IMR-90 (cell line): ENCODE results near the gene TIAM2. TPM values are rescaled to one million over a fixed set of nuclear protein-coding genes. Genes with fewer than 3 reads are reported as not detected.

ENCODE experiments used
- ATAC-seq: fragments of 200-7000 bp; cut with Tn5 transposase; 2 replicates; pipeline ENCODE4 v1.9.1; 2020; ENCODE audit warnings: low read depth, mild to moderate bottlenecking, moderate library complexity
- BruUV-seq: library from RNA; stranded (reverse); fragments of 400-500 nt; replicated peaks from 2 replicates; lab custom pipeline; 2021; lab: Mats Ljungman, UMichigan
- CTCF ChIA-PET: fragments of 300-600 bp; formaldehyde crosslinking; extraction: SDS; loops from one replicate; lab custom pipeline; 2021; ENCODE audit warnings: antibody characterized with exemption; lab: Yijun Ruan, JAX
- POLR2A ChIA-PET: fragments of 300-600 bp; sonication (Branson Sonifier 250); formaldehyde crosslinking; loops from one replicate; lab custom pipeline; 2022; ENCODE audit warnings: antibody characterized with exemption; ENCODE audit not compliant: unreplicated experiment; lab: Charles Lee
- DNase-seq: peaks from one replicate; pipeline ENCODE4 v3.0.0; 2013
- H2AFZ ChIP-seq: replicated peaks from 2 replicates; pipeline ENCODE3; 2013; ENCODE audit warnings: low read length, mild to moderate bottlenecking; ENCODE audit not compliant: poor library complexity
- H2AK5ac ChIP-seq: 2 replicates; pipeline ENCODE4 v1.6.1; 2013; ENCODE audit warnings: low read depth, low read length, inconsistent platforms
- H2AK9ac ChIP-seq: replicated peaks from 2 replicates; pipeline ENCODE3; 2013; ENCODE audit warnings: mild to moderate bottlenecking, low read depth, low read length, moderate library complexity; ENCODE audit not compliant: poor library complexity
- H2BK120ac ChIP-seq: 2 replicates; pipeline ENCODE4 v1.6.1; 2013; ENCODE audit warnings: low read depth, low read length, inconsistent platforms
- H2BK15ac ChIP-seq: 3 replicates; pipeline ENCODE4 v1.6.1; 2013; ENCODE audit warnings: low read depth, low read length, inconsistent platforms
- H2BK20ac ChIP-seq: 2 replicates; pipeline ENCODE4 v1.6.1; 2013; ENCODE audit warnings: low read depth, mild to moderate bottlenecking, inconsistent platforms, low read length, moderate library complexity
- H2BK5ac ChIP-seq: 2 replicates; pipeline ENCODE4 v1.6.1; 2013; ENCODE audit warnings: mild to moderate bottlenecking, low read depth, low read length, inconsistent platforms; ENCODE audit not compliant: poor library complexity, severe bottlenecking
- H3K14ac ChIP-seq: replicated peaks from 2 replicates; pipeline ENCODE4 v1.6.1; 2013; ENCODE audit warnings: low read depth, low read length, inconsistent platforms
- H3K18ac ChIP-seq: 2 replicates; pipeline ENCODE4 v1.6.1; 2013; ENCODE audit warnings: low read depth, low read length, control low read depth
- H3K23ac ChIP-seq: 2 replicates; pipeline ENCODE4 v1.6.1; 2013; ENCODE audit warnings: low read depth, low read length, inconsistent platforms
- H3K27ac ChIP-seq: 2 replicates; pipeline ENCODE4 v1.5.1; 2013; ENCODE audit warnings: mild to moderate bottlenecking, control low read depth, low read length; ENCODE audit not compliant: insufficient read depth
- H3K27me3 ChIP-seq: 2 replicates; pipeline ENCODE4 v1.6.1; 2013; ENCODE audit warnings: low read length; ENCODE audit not compliant: control insufficient read depth, insufficient read depth
- H3K36me3 ChIP-seq: 2 replicates; pipeline ENCODE4 v1.6.1; 2013; ENCODE audit warnings: low read length, mixed read lengths; ENCODE audit not compliant: control insufficient read depth, insufficient read depth
- H3K4ac ChIP-seq: 2 replicates; pipeline ENCODE4 v1.6.1; 2013; ENCODE audit warnings: low read depth, low read length, inconsistent platforms
- H3K4me1 ChIP-seq: 2 replicates; pipeline ENCODE4 v1.6.1; 2013; ENCODE audit warnings: low read length, mixed read lengths; ENCODE audit not compliant: control insufficient read depth, insufficient read depth
- H3K4me2 ChIP-seq: 2 replicates; pipeline ENCODE4 v1.6.1; 2013; ENCODE audit warnings: low read depth, mild to moderate bottlenecking, control low read depth, low read length, moderate library complexity
- H3K4me3 ChIP-seq: 2 replicates; pipeline ENCODE4 v1.5.1; 2013; ENCODE audit warnings: low read depth, mild to moderate bottlenecking, control low read depth, low read length, moderate library complexity; ENCODE audit not compliant: insufficient read depth
- H3K56ac ChIP-seq: 2 replicates; pipeline ENCODE4 v1.6.1; 2013; ENCODE audit warnings: low read length, inconsistent platforms; ENCODE audit not compliant: insufficient read depth; ENCODE audit errors: extremely low read depth
- H3K79me1 ChIP-seq, 2 experiments: 2 replicates each; pipeline ENCODE4 v1.6.1; 2013; ENCODE audit warnings: low read length in 2 of 2, inconsistent platforms in 1 of 2, low read depth in 1 of 2
- H3K9ac ChIP-seq: 2 replicates; pipeline ENCODE4 v1.6.1; 2013; ENCODE audit warnings: low read depth, low read length, control low read depth
- H3K9me1 ChIP-seq: 2 replicates; pipeline ENCODE4 v1.6.1; 2013; ENCODE audit warnings: low read length, inconsistent platforms; ENCODE audit not compliant: insufficient read depth
- H3K9me3 ChIP-seq: 2 replicates; pipeline ENCODE4 v1.6.1; 2013; ENCODE audit warnings: low read length; ENCODE audit not compliant: control insufficient read depth, insufficient read depth
- H4K20me1 ChIP-seq: 2 replicates; pipeline ENCODE4 v1.6.1; 2013; ENCODE audit warnings: low read length, inconsistent platforms; ENCODE audit not compliant: insufficient read depth
- H4K5ac ChIP-seq: 2 replicates; pipeline ENCODE4 v1.6.1; 2013; ENCODE audit warnings: mild to moderate bottlenecking, low read depth, low read length, control low read depth
- H4K8ac ChIP-seq, 2 experiments: 2 replicates each; pipeline ENCODE4 v1.6.1; 2013; ENCODE audit warnings: low read depth in 2 of 2, low read length in 2 of 2, control low read depth in 1 of 2, inconsistent platforms in 1 of 2
- H4K91ac ChIP-seq: 2 replicates; pipeline ENCODE4 v1.6.1; 2013; ENCODE audit warnings: low read depth, low read length, inconsistent platforms; ENCODE audit not compliant: insufficient read depth
- BHLHE40 ChIP-seq: fragments of 150-350 bp; IDR thresholded peaks from 2 replicates; pipeline ENCODE4 v1.6.1; 2016; ENCODE audit warnings: mild to moderate bottlenecking, low read depth, low read length
- CEBPB ChIP-seq: IDR thresholded peaks from 2 replicates; pipeline ENCODE4 v1.6.1; 2012; ENCODE audit warnings: low read depth, low read length, improper control_type of control experiment
- CHD1 ChIP-seq: IDR thresholded peaks from 2 replicates; pipeline ENCODE4 v1.6.1; 2012; ENCODE audit warnings: low read depth, low read length, improper control_type of control experiment
- CTCF ChIP-seq: conservative IDR thresholded peaks from 2 replicates; pipeline ENCODE4 v1.5.1; 2012; ENCODE audit warnings: mild to moderate bottlenecking, low read depth, low read length, improper control_type of control experiment
- MAFK ChIP-seq: IDR thresholded peaks from 2 replicates; pipeline ENCODE4 v1.6.1; 2012; ENCODE audit warnings: low read depth, low read length, improper control_type of control experiment
- MAZ ChIP-seq: IDR thresholded peaks from 2 replicates; pipeline ENCODE4 v1.6.1; 2012; ENCODE audit warnings: low read depth, mild to moderate bottlenecking, low read length, improper control_type of control experiment, moderate library complexity, borderline replicate concordance
- MXI1 ChIP-seq: IDR thresholded peaks from 2 replicates; pipeline ENCODE4 v1.6.1; 2012; ENCODE audit warnings: low read depth, mild to moderate bottlenecking, low read length, moderate library complexity, borderline replicate concordance
- NFE2L2 ChIP-seq: fragments of 150-350 bp; IDR thresholded peaks from 2 replicates; pipeline ENCODE4 v1.6.1; 2016; ENCODE audit warnings: low read depth, mild to moderate bottlenecking, low read length
- POLR2A ChIP-seq: IDR thresholded peaks from 2 replicates; pipeline ENCODE4 v1.6.1; 2012; ENCODE audit warnings: mild to moderate bottlenecking, low read depth, low read length
- RAD21 ChIP-seq: IDR thresholded peaks from 2 replicates; pipeline ENCODE4 v1.6.1; 2012; ENCODE audit warnings: low read length, improper control_type of control experiment
- RCOR1 ChIP-seq: IDR thresholded peaks from 2 replicates; pipeline ENCODE4 v1.6.1; 2012; ENCODE audit warnings: mild to moderate bottlenecking, low read length, improper control_type of control experiment; ENCODE audit not compliant: insufficient replicate concordance
- RFX5 ChIP-seq: IDR thresholded peaks from 2 replicates; pipeline ENCODE4 v1.8.0; 2012; ENCODE audit warnings: low read depth, mild to moderate bottlenecking, low read length, moderate library complexity
- WGBS, 2 experiments: methylation state at CpG; one replicate each; pipeline versions ENCODE4 v1.1.5 to v1.1.7; 2013; ENCODE audit warnings: missing lambda C conversion rate in 2 of 2; ENCODE audit not compliant: insufficient read length in 1 of 2; ENCODE audit errors: extremely low coverage in 2 of 2; 5-methylcytosine and 5-hydroxymethylcytosine counted together
- dilution Hi-C: fragments of 300-500 bp; cut with HindIII; formaldehyde crosslinking; loops from one replicate; pipeline ENCODE4 v1.14.3; 2018; ENCODE audit warnings: low sequenced_read_pairs; ENCODE audit not compliant: unreplicated experiment
- in situ Hi-C: fragments of 300-500 bp; cut with MboI; formaldehyde crosslinking; loops from 3 replicates; pipeline ENCODE4 v1.14.3; 2019; ENCODE audit warnings: low sequenced_read_pairs, inconsistent platforms, mixed read lengths
- intact Hi-C: fragments of 100-400 bp; cut with micrococcal nuclease; formaldehyde crosslinking; loops from 2 replicates; pipeline ENCODE4 v1.10.0; 2022
- polyA plus RNA-seq, 3 experiments: library from polyadenylated mRNA; depleted of rRNA; stranded (reverse); fragments of >200 nt; gene quantifications; 2 replicates each; pipeline ENCODE4 v1.2.3, GENCODE V29; 2012; ENCODE audit warnings: low replicate concordance in 1 of 3
- total RNA-seq: library from RNA; depleted of rRNA; stranded (reverse); fragments of >200 nt; gene quantifications from 2 replicates; pipeline ENCODE4 v1.2.3, GENCODE V29; 2012
- TF ChIP-seq, protein P1 (sequence below): fragments of 150-350 bp; IDR thresholded peaks from 2 replicates; pipeline ENCODE4 v1.6.1; 2017; ENCODE audit warnings: mild to moderate bottlenecking, antibody characterized with exemption, low read length, low read depth
- TF ChIP-seq, protein P2 (sequence below): fragments of 150-350 bp; IDR thresholded peaks from 2 replicates; pipeline ENCODE4 v1.6.1; 2016; ENCODE audit warnings: low read depth, mild to moderate bottlenecking, low read length, moderate library complexity, borderline replicate concordance

The TIAM2 gene
- total and polyA plus RNA-seq, 2 of the 4 experiments (the other 2 are of a cell fraction) = 3.1 to 4.7 TPM

GRCh38 chr6:155084431-155085123 lies 89.5 kb downstream of the TIAM2 start:
- intact Hi-C loops = no loop called here
- H3K27me3 ChIP-seq = no peaks in the 10 kb centered on the region
- no peak overlapping the region for H3K56ac ChIP-seq
- peak; percentile 25 for DNase-seq
- H3K18ac ChIP-seq = no peak overlapping the region
- no peak overlapping the region for H2AFZ ChIP-seq
- no peak overlapping the region for H2BK5ac ChIP-seq
- BruUV-seq = no TSS peak
- H3K4me1 ChIP-seq = peaks cover 4% of the 10 kb centered on the region
- no peak overlapping the region for H3K9ac ChIP-seq
- no peaks in the 10 kb centered on the region for H3K36me3 ChIP-seq
- H2AK5ac ChIP-seq = no peak overlapping the region; the same call in 1 of the 2 replicates
- H3K4me2 ChIP-seq = no peak overlapping the region
- no peak for TF ChIP-seq MAZ
- TF ChIP-seq RAD21 = no peak
- TF ChIP-seq, protein P1, sequence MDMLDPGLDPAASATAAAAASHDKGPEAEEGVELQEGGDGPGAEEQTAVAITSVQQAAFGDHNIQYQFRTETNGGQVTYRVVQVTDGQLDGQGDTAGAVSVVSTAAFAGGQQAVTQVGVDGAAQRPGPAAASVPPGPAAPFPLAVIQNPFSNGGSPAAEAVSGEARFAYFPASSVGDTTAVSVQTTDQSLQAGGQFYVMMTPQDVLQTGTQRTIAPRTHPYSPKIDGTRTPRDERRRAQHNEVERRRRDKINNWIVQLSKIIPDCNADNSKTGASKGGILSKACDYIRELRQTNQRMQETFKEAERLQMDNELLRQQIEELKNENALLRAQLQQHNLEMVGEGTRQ = no peak
- no peak for TF ChIP-seq POLR2A
- no peak for TF ChIP-seq RCOR1
- TF ChIP-seq CHD1 = no peak
- TF ChIP-seq BHLHE40 = no peak
- no peak for TF ChIP-seq CTCF
- TF ChIP-seq CEBPB = no peak
- no peak for TF ChIP-seq NFE2L2
- TF ChIP-seq, protein P2, sequence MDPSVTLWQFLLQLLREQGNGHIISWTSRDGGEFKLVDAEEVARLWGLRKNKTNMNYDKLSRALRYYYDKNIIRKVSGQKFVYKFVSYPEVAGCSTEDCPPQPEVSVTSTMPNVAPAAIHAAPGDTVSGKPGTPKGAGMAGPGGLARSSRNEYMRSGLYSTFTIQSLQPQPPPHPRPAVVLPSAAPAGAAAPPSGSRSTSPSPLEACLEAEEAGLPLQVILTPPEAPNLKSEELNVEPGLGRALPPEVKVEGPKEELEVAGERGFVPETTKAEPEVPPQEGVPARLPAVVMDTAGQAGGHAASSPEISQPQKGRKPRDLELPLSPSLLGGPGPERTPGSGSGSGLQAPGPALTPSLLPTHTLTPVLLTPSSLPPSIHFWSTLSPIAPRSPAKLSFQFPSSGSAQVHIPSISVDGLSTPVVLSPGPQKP = no peak
- TF ChIP-seq MAFK = no peak
- TF ChIP-seq MXI1 = no peak
- no peak for TF ChIP-seq RFX5
- peak overlapping the region; percentile 55 for H3K14ac ChIP-seq
- H2BK120ac ChIP-seq = no peak overlapping the region
- H3K4me3 ChIP-seq = no peak overlapping the region
- 0 out of 2 replicates have a peak, but pooled peaks cover 8% of the 10 kb centered on the region for H3K9me1 ChIP-seq
- H2BK15ac ChIP-seq = no peak overlapping the region
- H2BK20ac ChIP-seq = peak overlapping the region; percentile 24; the same call in 1 of the 2 replicates
- peak; percentile 59 for ATAC-seq
- POLR2A ChIA-PET = no interaction called here
- peak overlapping the region; percentile 12; the same call in 1 of the 2 replicates for H3K23ac ChIP-seq
- dilution Hi-C loops = no loop called here
- no peak overlapping the region for H3K4ac ChIP-seq
- no peak overlapping the region for H3K27ac ChIP-seq
- H3K9me3 ChIP-seq = no peaks in the 10 kb centered on the region
- in situ Hi-C loops = no loop called here
- no peaks in the 10 kb centered on the region for H3K79me1 ChIP-seq
- no peaks in the 10 kb centered on the region for H4K20me1 ChIP-seq
- no peak overlapping the region for H4K91ac ChIP-seq
- no peak overlapping the region for H4K5ac ChIP-seq
- WGBS, 2 experiments = no CpG with 5 or more reads among the region's 4 CpGs
- CTCF ChIA-PET = interaction anchor here (0.6 to 2.1 kb wide), 2 partner anchors 10 to 156 kb away, joined by 4 to 6 read pairs; no protein-coding TSS in a partner anchor
- 0 out of 4 replicates have a peak overlapping the region, but pooled peaks of 1 of the 2 experiments have one; percentile 42 for H4K8ac ChIP-seq
- H2AK9ac ChIP-seq = no peak overlapping the region
